Endodermal cell (in vitro differentiated cells): ENCODE results near the gene SOS2. TPM values are rescaled to one million over a fixed set of nuclear protein-coding genes. Genes with fewer than 3 reads are reported as not detected.

Experiments
- DNase-seq: peaks from one replicate; pipeline ENCODE4 v3.0.0-alpha.2; 2017
- H3K27ac ChIP-seq: 2 replicates; pipeline ENCODE4 v1.5.1; 2013; ENCODE audit warnings: mild to moderate bottlenecking, low read depth, low read length, moderate library complexity
- H3K27me3 ChIP-seq: 2 replicates; pipeline ENCODE4 v1.6.1; 2013; ENCODE audit warnings: mild to moderate bottlenecking, low read length, moderate library complexity; ENCODE audit not compliant: insufficient read depth, control insufficient read depth, poor library complexity, severe bottlenecking
- H3K36me3 ChIP-seq: 2 replicates; pipeline ENCODE4 v1.7.0; 2013; ENCODE audit warnings: mild to moderate bottlenecking, low read length, moderate library complexity; ENCODE audit not compliant: control insufficient read depth, insufficient read depth
- H3K4me1 ChIP-seq: one replicate; pipeline ENCODE4 v1.7.0; 2013; ENCODE audit warnings: low read length; ENCODE audit not compliant: control insufficient read depth, insufficient read depth
- H3K4me3 ChIP-seq: 2 replicates; pipeline ENCODE4 v1.5.1; 2013; ENCODE audit warnings: mild to moderate bottlenecking, low read length, moderate library complexity
- H3K9ac ChIP-seq: 2 replicates; pipeline ENCODE4 v1.6.1; 2013; ENCODE audit warnings: mild to moderate bottlenecking, low read length, moderate library complexity; ENCODE audit not compliant: poor library complexity, severe bottlenecking; ENCODE audit errors: extremely low read depth
- H3K9me3 ChIP-seq: 2 replicates; pipeline ENCODE4 v1.6.1; 2013; ENCODE audit warnings: mild to moderate bottlenecking, low read length, moderate library complexity; ENCODE audit not compliant: control insufficient read depth
- H3K27ac Mint-ChIP-seq: 2 replicates; pipeline ENCODE4 v1.8.0; 2020; ENCODE audit warnings: mixed read lengths
- H3K27me3 Mint-ChIP-seq: 2 replicates; pipeline ENCODE4 v1.8.0; 2021; ENCODE audit warnings: mild to moderate bottlenecking, mixed read lengths; ENCODE audit not compliant: insufficient read depth
- H3K36me3 Mint-ChIP-seq: 2 replicates; pipeline ENCODE4 v1.8.0; 2020; ENCODE audit warnings: low read depth, mixed read lengths
- H3K4me1 Mint-ChIP-seq: 2 replicates; pipeline ENCODE4 v1.8.0; 2020; ENCODE audit warnings: mixed read lengths
- H3K4me3 Mint-ChIP-seq: 2 replicates; pipeline ENCODE4 v1.8.0; 2020; ENCODE audit warnings: mild to moderate bottlenecking, moderate library complexity, mixed read lengths
- H3K9me3 Mint-ChIP-seq: 2 replicates; pipeline ENCODE4 v1.8.0; 2020; ENCODE audit warnings: mild to moderate bottlenecking, mixed read lengths
- CTCF ChIP-seq: fragments of 200-600 bp; sonication (generic); conservative IDR thresholded peaks from 2 replicates; pipeline ENCODE4 v1.5.0; 2021; ENCODE audit warnings: antibody characterized with exemption, mild to moderate bottlenecking
- WGBS, 2 experiments: methylation state at CpG; one replicate each; pipeline versions ENCODE4 v1.1.5 to v1.1.7; 2013; ENCODE audit warnings: missing lambda C conversion rate in 2 of 2, mixed read lengths in 1 of 2; ENCODE audit not compliant: insufficient coverage in 1 of 2, insufficient read length in 1 of 2; 5-methylcytosine and 5-hydroxymethylcytosine counted together
- total RNA-seq, 2 donors: library from RNA; stranded (reverse); fragmentation: NEBNext Ultra II Directional in 1 of 2; extraction: Animal tissue kit (Norgen Biotek cat#: 25700) in 1 of 2; gene quantifications; 2 replicates in 1 of 2; 3 replicates in 1 of 2; pipeline ENCODE4 v1.2.1, GENCODE V29; 2021

Gene SOS2
- total RNA-seq, 2 donors from 2014 or later = 19.6 to 20.4 TPM

- Histone ChIP-seq H3K36me3 (peaks cover 37% of the 10 kb centered on the region), H3K9ac (no peak overlapping the region), H3K4me1 (no peaks in the 10 kb centered on the region), H3K27me3 (no peaks in the 10 kb centered on the region), H3K27ac (no peak overlapping the region), H3K4me3 (no peak overlapping the region), H3K9me3 (no peaks in the 10 kb centered on the region)
- H3K4me1 Mint-ChIP-seq = no peaks in the 10 kb centered on the region
- H3K27ac Mint-ChIP-seq = no peak overlapping the region
- TF ChIP-seq CTCF = no peak
- H3K9me3 Mint-ChIP-seq = no peaks in the 10 kb centered on the region
- H3K4me3 Mint-ChIP-seq = no peak overlapping the region
- 100% methylated on average over 1 of the region's 2 CpGs for WGBS, 2 experiments
- no peaks in the 10 kb centered on the region for H3K27me3 Mint-ChIP-seq
- peaks cover 31% of the 10 kb centered on the region for H3K36me3 Mint-ChIP-seq
- DNase-seq = no peak
Observed at GRCh38 chr14:50127802-50128201, 103.6 kb downstream of the SOS2 start.

- Mint-ChIP-seq H3K9me3 (no peaks in the 10 kb centered on the region), H3K27me3 (no peaks in the 10 kb centered on the region), H3K4me1 (no peaks in the 10 kb centered on the region), H3K4me3 (no peak overlapping the region), H3K36me3 (peaks cover 15% of the 10 kb centered on the region), H3K27ac (no peak overlapping the region)
- H3K36me3 ChIP-seq = peaks cover 18% of the 10 kb centered on the region
- no peaks in the 10 kb centered on the region for H3K9me3 ChIP-seq
- no peak for TF ChIP-seq CTCF
- H3K4me3 ChIP-seq = no peak overlapping the region
- 94% methylated on average over 3 of the region's 3 CpGs; no CpG with 5 or more reads in 1 of the 2 experiments for WGBS, 2 experiments
- DNase-seq = no peak
- H3K4me1 ChIP-seq = no peaks in the 10 kb centered on the region
- peak overlapping the region; percentile 36 for H3K27ac ChIP-seq
- no peaks in the 10 kb centered on the region for H3K27me3 ChIP-seq
- H3K9ac ChIP-seq = no peak overlapping the region
Observed at GRCh38 chr14:50123062-50123461, 108.3 kb downstream of the SOS2 start.

GRCh38 chr14:50122291-50122690, 109.1 kb downstream of the SOS2 start:
- H3K36me3 ChIP-seq = peaks cover 23% of the 10 kb centered on the region
- H3K27ac Mint-ChIP-seq = no peak overlapping the region
- TF ChIP-seq CTCF = no peak
- H3K4me3 Mint-ChIP-seq = no peak overlapping the region
- no peak overlapping the region for H3K4me3 ChIP-seq
- H3K27me3 Mint-ChIP-seq = no peaks in the 10 kb centered on the region
- H3K36me3 Mint-ChIP-seq = peaks cover 15% of the 10 kb centered on the region
- DNase-seq = no peak
- no peak overlapping the region for H3K27ac ChIP-seq
- no peak overlapping the region for H3K9ac ChIP-seq
- no peaks in the 10 kb centered on the region for H3K4me1 ChIP-seq
- no peaks in the 10 kb centered on the region for H3K9me3 ChIP-seq
- H3K27me3 ChIP-seq = no peaks in the 10 kb centered on the region
- 93 to 100% methylated on average over 2 to 3 of the region's 6 CpGs for WGBS, 2 experiments
- peaks cover 4% of the 10 kb centered on the region for H3K4me1 Mint-ChIP-seq
- H3K9me3 Mint-ChIP-seq = no peaks in the 10 kb centered on the region
